Peyer's patch (tissue), 4 donors: ENCODE measurements around the gene GALC.

Source experiments
- CTCF ChIP-seq, 6 experiments: fragments of 450-650 bp in 4 of 6; fragments of 200-600 bp in 2 of 6; sonication (generic) in 1 of 6; IDR thresholded peaks; one replicate each; pipeline ENCODE4 v1.5.1; 2017 to 2019; ENCODE audit warnings: antibody characterized with exemption in 6 of 6, mild to moderate bottlenecking in 3 of 6, moderate library complexity in 1 of 6
- POLR2A ChIP-seq, 2 donors: fragments of 450-650 bp; IDR thresholded peaks; one replicate each; pipeline ENCODE4 v1.5.1; 2017; ENCODE audit warnings: antibody characterized with exemption in 2 of 2, mild to moderate bottlenecking in 2 of 2, moderate library complexity in 2 of 2

DNA sequence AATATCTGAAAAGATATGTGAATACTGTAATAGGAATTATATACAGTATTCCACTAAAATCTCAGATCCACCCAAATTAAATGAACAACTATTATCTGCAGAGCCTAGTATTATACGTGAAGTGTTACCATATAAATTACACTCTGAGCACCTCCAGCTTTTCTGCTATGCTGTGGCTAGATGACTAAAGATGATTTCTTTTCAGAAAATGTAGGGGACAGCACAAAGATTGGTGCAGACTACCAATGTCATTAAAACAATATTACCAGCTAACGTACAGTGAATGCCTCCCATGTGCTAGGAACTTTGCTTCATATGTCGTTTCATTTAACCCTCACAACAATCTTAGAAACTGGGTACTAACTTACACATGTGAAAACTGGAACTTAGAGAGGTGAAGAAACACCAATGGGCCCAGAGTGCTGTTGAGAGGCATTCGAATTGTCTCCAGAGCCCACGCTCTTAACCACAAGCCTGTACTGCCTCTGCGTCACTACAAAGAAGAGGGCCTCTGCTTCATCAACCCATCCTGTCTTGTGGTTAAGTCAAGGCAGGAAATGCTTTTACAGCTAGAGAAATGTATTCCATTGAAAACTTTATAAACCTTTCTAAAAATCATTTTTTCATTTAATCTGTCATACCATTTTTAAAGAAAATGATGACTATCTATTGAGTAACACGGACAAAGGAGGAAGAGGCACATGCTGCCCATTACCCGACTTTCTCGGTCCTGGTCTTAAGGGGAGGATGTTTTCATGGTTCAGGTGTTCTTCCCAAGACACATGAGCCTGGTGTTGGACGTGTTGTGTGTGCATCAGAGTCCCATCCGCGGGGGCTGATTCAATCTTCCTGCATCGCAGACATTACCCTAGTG lies 13.2 kb upstream of the GALC start:
- no peak for TF ChIP-seq CTCF (IDR thresholded peaks at IDR 0.05)
- TF ChIP-seq POLR2A (IDR thresholded peaks at IDR 0.05) = no peak
